Loucy (cell line): Measurements from ENCODE around the gene ZNF609.

ENCODE experiments used
- H2AFZ ChIP-seq: fragments of 200-600 bp; sonication (generic); 2 replicates; pipeline ENCODE4 v1.6.0; 2016; ENCODE audit warnings: antibody characterized with exemption, mild to moderate bottlenecking, low read length, moderate library complexity
- H3F3A ChIP-seq: fragments of 200-600 bp; 2 replicates; pipeline ENCODE4 v1.6.0; 2016; ENCODE audit warnings: antibody characterized with exemption, low read depth, mild to moderate bottlenecking
- H3K27me3 ChIP-seq: fragments of 200-600 bp; sonication (generic); 2 replicates; pipeline ENCODE4 v1.6.1; 2014; ENCODE audit warnings: low read length, mild to moderate bottlenecking; ENCODE audit not compliant: insufficient read depth, poor library complexity, severe bottlenecking
- H3K36me3 ChIP-seq: fragments of 200-600 bp; sonication (generic); 2 replicates; pipeline ENCODE4 v1.6.1; 2016; ENCODE audit warnings: low read length; ENCODE audit not compliant: insufficient read depth
- H3K4me1 ChIP-seq: fragments of 200-600 bp; sonication (generic); 2 replicates; pipeline ENCODE4 v1.5.1; 2014; ENCODE audit warnings: low read length, mild to moderate bottlenecking; ENCODE audit not compliant: insufficient read depth, poor library complexity, severe bottlenecking
- H3K4me2 ChIP-seq: fragments of 200-600 bp; sonication (generic); 2 replicates; pipeline ENCODE4 v1.6.0; 2014; ENCODE audit warnings: antibody characterized with exemption, low read length, low read depth, mild to moderate bottlenecking; ENCODE audit not compliant: poor library complexity, severe bottlenecking
- H3K4me3 ChIP-seq: fragments of 200-600 bp; sonication (generic); 2 replicates; pipeline ENCODE4 v1.5.1; 2014; ENCODE audit warnings: low read length, mild to moderate bottlenecking, mixed read lengths; ENCODE audit not compliant: poor library complexity, severe bottlenecking
- H3K79me2 ChIP-seq: fragments of 200-600 bp; sonication (generic); 2 replicates; pipeline ENCODE4 v1.6.1; 2014; ENCODE audit warnings: low read length; ENCODE audit not compliant: insufficient read depth
- H3K9ac ChIP-seq: fragments of 200-600 bp; sonication (generic); 2 replicates; pipeline ENCODE4 v1.6.0; 2014; ENCODE audit warnings: mild to moderate bottlenecking, low read depth, low read length, moderate library complexity; ENCODE audit not compliant: poor library complexity, severe bottlenecking
- H3K9me2 ChIP-seq: fragments of 200-600 bp; sonication (generic); replicated peaks from 2 replicates; pipeline ENCODE4 v1.6.1; 2016; ENCODE audit warnings: low read depth, low read length, mixed read lengths
- H3K9me3 ChIP-seq: fragments of 200-600 bp; sonication (generic); 2 replicates; pipeline ENCODE4 v1.6.1; 2014; ENCODE audit warnings: mild to moderate bottlenecking, antibody characterized with exemption, low read length, low read depth; ENCODE audit not compliant: insufficient read depth
- H4K20me1 ChIP-seq: fragments of 200-600 bp; sonication (generic); 2 replicates; pipeline ENCODE4 v1.6.0; 2014; ENCODE audit warnings: antibody characterized with exemption, low read length, mild to moderate bottlenecking; ENCODE audit not compliant: insufficient read depth, poor library complexity, severe bottlenecking
- EZH2phosphoT487 ChIP-seq: fragments of 200-600 bp; IDR thresholded peaks from 2 replicates; pipeline ENCODE4 v1.6.1; 2018; ENCODE audit warnings: antibody characterized with exemption, mild to moderate bottlenecking, moderate library complexity, borderline replicate concordance
- TF ChIP-seq, protein P1 (sequence below): fragments of 200-600 bp; sonication (generic); conservative IDR thresholded peaks from 2 replicates; pipeline ENCODE4 v1.5.1; 2014; ENCODE audit warnings: mild to moderate bottlenecking, antibody characterized with exemption, low read length

ZNF609 gene

DNA sequence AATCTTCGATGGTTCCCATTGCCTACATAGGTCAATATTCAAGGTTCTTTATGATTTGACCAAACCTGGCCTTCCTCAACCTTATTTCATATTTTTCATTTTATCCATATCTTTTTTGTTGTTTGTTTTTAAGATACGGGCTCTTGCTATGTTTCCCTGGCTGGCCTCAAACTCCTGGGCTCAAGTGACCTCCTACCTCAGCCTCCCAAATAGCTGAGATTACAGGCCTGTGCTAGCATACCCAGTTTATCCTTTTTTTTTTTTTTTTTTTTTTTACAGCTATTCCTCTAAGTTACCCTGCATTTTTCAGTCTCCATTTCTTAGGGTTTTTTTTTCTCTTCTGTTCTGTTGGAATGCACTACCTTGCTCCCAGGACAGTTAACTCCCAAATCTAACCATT is 14.5 kb downstream of the ZNF609 start:
- Histone ChIP-seq H3F3A (no peaks in the 10 kb centered on the region), H3K79me2 (peaks cover 76% of the 10 kb centered on the region), H3K9me3 (no peaks in the 10 kb centered on the region), H3K4me2 (no peak overlapping the region), H4K20me1 (peaks cover 22% of the 10 kb centered on the region), H2AFZ (no peak overlapping the region), H3K4me1 (peaks cover 5% of the 10 kb centered on the region), H3K36me3 (peaks cover 5% of the 10 kb centered on the region; the same call in 1 of the 2 replicates), H3K4me3 (no peak overlapping the region), H3K27me3 (no peaks in the 10 kb centered on the region), H3K9me2 (no peaks in the 10 kb centered on the region), H3K9ac (no peak overlapping the region)
- TF ChIP-seq, protein P1, sequence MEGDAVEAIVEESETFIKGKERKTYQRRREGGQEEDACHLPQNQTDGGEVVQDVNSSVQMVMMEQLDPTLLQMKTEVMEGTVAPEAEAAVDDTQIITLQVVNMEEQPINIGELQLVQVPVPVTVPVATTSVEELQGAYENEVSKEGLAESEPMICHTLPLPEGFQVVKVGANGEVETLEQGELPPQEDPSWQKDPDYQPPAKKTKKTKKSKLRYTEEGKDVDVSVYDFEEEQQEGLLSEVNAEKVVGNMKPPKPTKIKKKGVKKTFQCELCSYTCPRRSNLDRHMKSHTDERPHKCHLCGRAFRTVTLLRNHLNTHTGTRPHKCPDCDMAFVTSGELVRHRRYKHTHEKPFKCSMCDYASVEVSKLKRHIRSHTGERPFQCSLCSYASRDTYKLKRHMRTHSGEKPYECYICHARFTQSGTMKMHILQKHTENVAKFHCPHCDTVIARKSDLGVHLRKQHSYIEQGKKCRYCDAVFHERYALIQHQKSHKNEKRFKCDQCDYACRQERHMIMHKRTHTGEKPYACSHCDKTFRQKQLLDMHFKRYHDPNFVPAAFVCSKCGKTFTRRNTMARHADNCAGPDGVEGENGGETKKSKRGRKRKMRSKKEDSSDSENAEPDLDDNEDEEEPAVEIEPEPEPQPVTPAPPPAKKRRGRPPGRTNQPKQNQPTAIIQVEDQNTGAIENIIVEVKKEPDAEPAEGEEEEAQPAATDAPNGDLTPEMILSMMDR: no peak
- no peak for TF ChIP-seq EZH2phosphoT487

DNA sequence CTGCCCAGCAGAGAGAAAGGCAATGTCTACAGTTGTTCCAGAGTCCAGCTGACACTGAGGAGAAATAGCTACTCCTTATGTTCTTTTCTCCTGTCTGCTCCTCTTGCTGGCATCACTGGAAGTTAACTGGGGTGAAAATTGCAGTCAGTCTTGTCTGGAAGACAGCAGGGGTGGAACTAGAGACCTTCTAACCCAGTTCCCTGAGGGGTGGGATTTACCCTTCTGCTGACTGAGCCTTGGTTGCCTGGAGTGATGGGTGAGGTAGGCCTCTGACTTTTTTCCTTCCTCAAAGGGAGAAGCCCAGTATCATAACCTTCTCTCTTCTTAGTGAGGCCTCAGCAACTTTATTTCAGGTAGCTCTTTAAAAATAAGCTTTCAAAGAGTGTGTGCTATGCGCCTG is 16.2 kb downstream of the ZNF609 start:
- Histone ChIP-seq H3K9me2 (no peaks in the 10 kb centered on the region), H3F3A (no peaks in the 10 kb centered on the region), H3K9me3 (no peaks in the 10 kb centered on the region), H3K79me2 (peaks cover 73% of the 10 kb centered on the region), H2AFZ (no peak overlapping the region), H3K36me3 (no peaks in the 10 kb centered on the region), H3K4me1 (peaks cover 5% of the 10 kb centered on the region), H3K9ac (no peak overlapping the region), H4K20me1 (peaks cover 19% of the 10 kb centered on the region), H3K4me2 (no peak overlapping the region), H3K27me3 (no peaks in the 10 kb centered on the region), H3K4me3 (no peak overlapping the region)
- TF ChIP-seq EZH2phosphoT487: no peak
- TF ChIP-seq, protein P1: no peak

DNA sequence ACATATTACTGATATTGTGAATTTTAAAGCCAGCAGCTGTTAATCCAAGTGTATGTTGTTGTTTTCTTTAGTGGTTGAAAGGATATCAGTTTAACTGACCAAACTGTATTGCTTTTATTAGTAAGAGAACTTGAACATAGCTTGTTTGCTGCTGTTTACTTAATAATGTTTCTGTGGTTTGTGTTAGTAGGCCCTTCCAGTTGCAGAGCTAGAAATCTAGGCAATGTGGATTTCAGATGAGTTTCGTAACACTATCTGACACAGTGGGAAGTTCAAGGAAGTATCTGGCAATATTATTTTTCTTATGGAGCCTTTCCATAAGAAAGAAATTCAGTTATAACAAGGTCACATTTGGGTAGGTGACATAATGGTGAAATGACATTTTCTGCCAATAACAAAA is 18.5 kb downstream of the ZNF609 start:
- no peak overlapping the region for H3K9ac ChIP-seq
- H3K9me3 ChIP-seq: no peaks in the 10 kb centered on the region
- no peaks in the 10 kb centered on the region for H3K27me3 ChIP-seq
- H3K36me3 ChIP-seq: peaks cover 3% of the 10 kb centered on the region; the same call in 1 of the 2 replicates
- H3K79me2 ChIP-seq: peaks cover 76% of the 10 kb centered on the region
- no peaks in the 10 kb centered on the region for H3F3A ChIP-seq
- H3K4me2 ChIP-seq: no peak overlapping the region
- no peak for TF ChIP-seq EZH2phosphoT487
- TF ChIP-seq, protein P1: no peak
- no peak overlapping the region for H2AFZ ChIP-seq
- H3K4me1 ChIP-seq: peaks cover 5% of the 10 kb centered on the region
- no peak overlapping the region for H3K4me3 ChIP-seq
- H3K9me2 ChIP-seq: no peaks in the 10 kb centered on the region
- peaks cover 17% of the 10 kb centered on the region for H4K20me1 ChIP-seq
